Endothelial cell of umbilical vein (primary cell): Measurements from ENCODE around the gene SMC1B. TPM values are rescaled to one million over a fixed set of nuclear protein-coding genes. Genes with fewer than 3 reads are reported as not detected.

Source experiments
- BruUV-seq: library from RNA; stranded (reverse); fragments of 400-500 nt; replicated peaks from 2 replicates; lab custom pipeline; 2021; lab: Mats Ljungman, UMichigan
- CTCF ChIA-PET: fragments of 300-600, 350-600 bp; sonication (Branson Sonifier 250); formaldehyde crosslinking; loops from one replicate; lab custom pipeline; 2021; ENCODE audit warnings: antibody characterized with exemption, inconsistent platforms; lab: Charles Lee
- POLR2A ChIA-PET: fragments of 300-600, 350-600 bp; sonication (Branson Sonifier 250); formaldehyde crosslinking; loops from one replicate; lab custom pipeline; 2021; ENCODE audit warnings: antibody characterized with exemption, inconsistent platforms; lab: Charles Lee
- DNase-seq: peaks from one replicate; pipeline ENCODE4 v3.0.0-alpha.2; 2011; ENCODE audit warnings: low read depth, low spot score
- FAIRE-seq: peaks from 2 replicates; lab custom pipeline; 2011; peaks lifted over from hg19 to GRCh38; lab: Jason Lieb, UNC
- H2AFZ ChIP-seq: 2 replicates; pipeline ENCODE4 v1.6.0; 2012; ENCODE audit warnings: low read depth, low read length, control low read depth, inconsistent platforms
- H3K27ac ChIP-seq: 2 replicates; pipeline ENCODE4 v1.5.1; 2011; ENCODE audit warnings: low read depth, mild to moderate bottlenecking, control low read depth, low read length, moderate library complexity; ENCODE audit not compliant: insufficient read depth
- H3K27me3 ChIP-seq, 2 experiments: 2 replicates each; pipeline versions ENCODE4 v1.6.0 to v1.6.1; 2011; ENCODE audit warnings: low read length in 2 of 2, mixed read lengths in 1 of 2; ENCODE audit not compliant: control insufficient read depth in 2 of 2, insufficient read depth in 2 of 2
- H3K36me3 ChIP-seq, 2 experiments: 2 replicates in 1 of 2; 3 replicates in 1 of 2; pipeline ENCODE4 v1.5.1; 2011; ENCODE audit warnings: low read length in 2 of 2, mild to moderate bottlenecking in 1 of 2, moderate library complexity in 1 of 2; ENCODE audit not compliant: control insufficient read depth in 2 of 2, insufficient read depth in 2 of 2; ENCODE audit errors: extremely low read depth in 1 of 2
- H3K4me1 ChIP-seq: 3 replicates; pipeline ENCODE4 v1.5.1; 2011; ENCODE audit warnings: mild to moderate bottlenecking, low read length; ENCODE audit not compliant: control insufficient read depth, insufficient read depth; ENCODE audit errors: extremely low read depth
- H3K4me2 ChIP-seq: 2 replicates; pipeline ENCODE4 v1.6.1; 2011; ENCODE audit warnings: low read length, control low read depth, mixed read lengths; ENCODE audit not compliant: insufficient read depth
- H3K4me3 ChIP-seq, 3 experiments: fragments of 200-600 bp in 1 of 3; sonication (generic), shearing (Covaris generic) in 1 of 3; replicated peaks in 1 of 3; 2 replicates each; pipeline ENCODE4 v1.5.1; 2011 to 2016; ENCODE audit warnings: control low read depth in 3 of 3, low read length in 3 of 3, mild to moderate bottlenecking in 2 of 3, inconsistent platforms in 1 of 3, low read depth in 1 of 3, moderate library complexity in 1 of 3; ENCODE audit not compliant: insufficient read depth in 1 of 3
- H3K79me2 ChIP-seq: 2 replicates; pipeline ENCODE4 v1.6.0; 2012; ENCODE audit warnings: low read length, inconsistent platforms; ENCODE audit not compliant: control insufficient read depth, insufficient read depth
- H3K9ac ChIP-seq: replicated peaks from 2 replicates; pipeline ENCODE3; 2011; ENCODE audit warnings: low read length, control low read depth; ENCODE audit not compliant: insufficient read depth; ENCODE audit errors: extremely low read depth
- H3K9me1 ChIP-seq: replicated peaks from 3 replicates; pipeline ENCODE4 v1.6.0; 2011; ENCODE audit warnings: mild to moderate bottlenecking, low read length; ENCODE audit not compliant: control insufficient read depth, insufficient read depth; ENCODE audit errors: extremely low read depth
- H3K9me3 ChIP-seq: replicated peaks from 2 replicates; pipeline ENCODE4 v1.5.1; 2012; ENCODE audit warnings: low read length, inconsistent platforms; ENCODE audit not compliant: control insufficient read depth, insufficient read depth
- H4K20me1 ChIP-seq: replicated peaks from 2 replicates; pipeline ENCODE3; 2011; ENCODE audit warnings: mild to moderate bottlenecking, low read length; ENCODE audit not compliant: control insufficient read depth, insufficient read depth; ENCODE audit errors: extremely low read depth
- EZH2 ChIP-seq: IDR thresholded peaks from 2 replicates; pipeline ENCODE4 v1.6.1; 2012; ENCODE audit warnings: borderline replicate concordance, low read depth, mild to moderate bottlenecking, moderate library complexity, low read length, inconsistent platforms; ENCODE audit not compliant: severe bottlenecking
- FOS ChIP-seq: IDR thresholded peaks from 2 replicates; pipeline ENCODE4 v1.6.1; 2011; ENCODE audit warnings: mild to moderate bottlenecking, low read length, moderate library complexity, borderline replicate concordance; ENCODE audit not compliant: insufficient read depth
- GATA2 ChIP-seq: IDR thresholded peaks from 2 replicates; pipeline ENCODE4 v1.7.0; 2011; ENCODE audit warnings: low read depth, mild to moderate bottlenecking, moderate library complexity, mixed read lengths, low read length; ENCODE audit not compliant: insufficient read length, insufficient read depth
- JUN ChIP-seq: IDR thresholded peaks from 2 replicates; pipeline ENCODE4 v1.6.1; 2011; ENCODE audit warnings: borderline replicate concordance, low read depth; ENCODE audit not compliant: insufficient read length, insufficient read depth
- MYC ChIP-seq: IDR thresholded peaks from one replicate; pipeline ENCODE4 v1.6.1; 2011; ENCODE audit warnings: mild to moderate bottlenecking, low read depth, low read length
- POLR2A ChIP-seq: IDR thresholded peaks from 2 replicates; pipeline ENCODE4 v1.6.1; 2012; ENCODE audit warnings: low read depth, mild to moderate bottlenecking, control low read depth, low read length
- POLR2AphosphoS5 ChIP-seq: IDR thresholded peaks from 2 replicates; pipeline ENCODE4 v1.6.1; 2012; ENCODE audit warnings: low read depth, mild to moderate bottlenecking, control low read depth, low read length, moderate library complexity; ENCODE audit not compliant: insufficient read depth
- dilution Hi-C: fragments of 300-500 bp; cut with MboI; formaldehyde crosslinking; loops from one replicate; pipeline ENCODE4 v1.15.0; 2019; ENCODE audit warnings: low sequenced_read_pairs; ENCODE audit not compliant: extremely low pct_ligation_motif_present
- intact Hi-C: fragments of 100-400 bp; cut with micrococcal nuclease; formaldehyde crosslinking; loops from one replicate; pipeline ENCODE4 v1.10.0; 2022
- polyA plus RNA-seq, 4 experiments: library from polyadenylated mRNA; depleted of rRNA in 3 of 4; stranded (reverse) in 3 of 4; unstranded in 1 of 4; fragments of >200 nt; gene quantifications; 2 replicates each; pipeline versions ENCODE4 v1.2.1 to v1.2.3, GENCODE V29; 2011 to 2012; ENCODE audit warnings: missing spikeins in 1 of 4
- total RNA-seq: library from RNA; stranded (reverse); gene quantifications from 2 replicates; pipeline ENCODE4 v1.2.3, GENCODE V29; 2021
- TF ChIP-seq, protein P1 (sequence below), 2 donors: IDR thresholded peaks; 1 replicate in 1 of 2; 2 replicates in 1 of 2; pipeline ENCODE4 v1.5.1; 2011; ENCODE audit warnings: low read length in 2 of 2, mild to moderate bottlenecking in 2 of 2, moderate library complexity in 2 of 2, control low read depth in 1 of 2, inconsistent platforms in 1 of 2, low read depth in 1 of 2; ENCODE audit not compliant: insufficient read depth in 1 of 2; ENCODE audit errors: extremely low read depth in 1 of 2
- TF ChIP-seq, protein P2 (sequence below): IDR thresholded peaks from 2 replicates; pipeline ENCODE4 v1.6.1; 2011; ENCODE audit not compliant: insufficient read depth, insufficient read length

The SMC1B gene
- total and polyA plus RNA-seq, 2 donors (not counting 3 experiments of a cell fraction or from before 2014, with no cell fraction given): 0.07 TPM; not detected in 1

DNA sequence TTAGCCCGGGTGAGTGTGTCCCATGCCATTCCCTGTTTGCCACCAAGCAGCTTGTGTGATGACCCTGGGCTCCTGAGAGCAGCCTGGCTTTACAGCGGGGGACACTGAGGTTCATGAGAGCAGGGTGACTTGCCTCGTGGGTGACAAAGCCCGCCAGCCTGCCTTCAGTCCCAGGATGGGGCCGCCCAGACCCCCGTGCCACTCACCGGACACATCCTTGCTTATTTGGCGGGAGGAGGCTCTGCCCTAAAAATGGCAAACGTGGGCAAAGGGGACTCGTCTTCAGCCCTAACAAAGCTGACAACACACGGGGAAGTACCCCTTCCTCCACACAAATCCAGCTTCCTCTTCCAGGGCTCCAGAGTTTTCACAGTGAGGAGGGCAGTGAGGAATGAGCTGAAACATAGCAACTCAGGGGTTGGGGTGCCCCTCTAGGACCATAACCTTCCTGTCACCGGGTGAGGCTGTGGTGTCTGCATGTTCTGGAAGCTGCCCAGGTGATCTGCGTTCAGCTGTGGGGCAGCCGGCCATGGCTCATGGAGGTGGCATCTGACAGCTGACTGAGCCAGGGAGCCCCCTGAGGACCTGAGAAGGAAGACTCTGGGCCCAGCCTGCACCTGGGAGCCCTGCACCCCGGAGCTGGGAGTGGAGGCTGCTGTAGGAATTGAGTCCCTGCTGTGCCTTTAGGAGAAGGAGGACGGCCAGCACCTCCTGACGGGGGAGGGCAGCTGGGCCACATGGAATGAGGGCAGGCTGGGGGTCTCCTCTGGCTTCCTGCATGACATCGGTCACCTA lies 16.8 kb upstream of the SMC1B start:
- H2AFZ ChIP-seq: no peak overlapping the region
- no peak overlapping the region for H3K9ac ChIP-seq
- H3K4me3 ChIP-seq: no peak overlapping the region
- FAIRE-seq (no peak), DNase-seq (no peak)
- TF ChIP-seq GATA2 (no peak), EZH2 (no peak), POLR2AphosphoS5 (no peak), MYC (no peak), FOS (no peak), JUN (no peak), POLR2A (no peak)
- TF ChIP-seq, protein P1, sequence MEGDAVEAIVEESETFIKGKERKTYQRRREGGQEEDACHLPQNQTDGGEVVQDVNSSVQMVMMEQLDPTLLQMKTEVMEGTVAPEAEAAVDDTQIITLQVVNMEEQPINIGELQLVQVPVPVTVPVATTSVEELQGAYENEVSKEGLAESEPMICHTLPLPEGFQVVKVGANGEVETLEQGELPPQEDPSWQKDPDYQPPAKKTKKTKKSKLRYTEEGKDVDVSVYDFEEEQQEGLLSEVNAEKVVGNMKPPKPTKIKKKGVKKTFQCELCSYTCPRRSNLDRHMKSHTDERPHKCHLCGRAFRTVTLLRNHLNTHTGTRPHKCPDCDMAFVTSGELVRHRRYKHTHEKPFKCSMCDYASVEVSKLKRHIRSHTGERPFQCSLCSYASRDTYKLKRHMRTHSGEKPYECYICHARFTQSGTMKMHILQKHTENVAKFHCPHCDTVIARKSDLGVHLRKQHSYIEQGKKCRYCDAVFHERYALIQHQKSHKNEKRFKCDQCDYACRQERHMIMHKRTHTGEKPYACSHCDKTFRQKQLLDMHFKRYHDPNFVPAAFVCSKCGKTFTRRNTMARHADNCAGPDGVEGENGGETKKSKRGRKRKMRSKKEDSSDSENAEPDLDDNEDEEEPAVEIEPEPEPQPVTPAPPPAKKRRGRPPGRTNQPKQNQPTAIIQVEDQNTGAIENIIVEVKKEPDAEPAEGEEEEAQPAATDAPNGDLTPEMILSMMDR (IDR thresholded peaks at IDR 0.05; ENCODE audit: extremely low read depth in 1 of 2, insufficient read depth in 1 of 2, low read depth in 1 of 2, low read length in 2 of 2): no peak
- TF ChIP-seq, protein P2, sequence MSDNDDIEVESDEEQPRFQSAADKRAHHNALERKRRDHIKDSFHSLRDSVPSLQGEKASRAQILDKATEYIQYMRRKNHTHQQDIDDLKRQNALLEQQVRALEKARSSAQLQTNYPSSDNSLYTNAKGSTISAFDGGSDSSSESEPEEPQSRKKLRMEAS: no peak
- no peaks in the 10 kb centered on the region for H4K20me1 ChIP-seq
- H3K36me3 ChIP-seq: no peaks in the 10 kb centered on the region
- no peak overlapping the region for H3K27ac ChIP-seq
- no peaks in the 10 kb centered on the region for H3K79me2 ChIP-seq
- dilution Hi-C loops: no loop called here
- ChIA-PET POLR2A (no interaction called here), CTCF (interaction anchor here (0.9 to 1.4 kb wide), 3 partner anchors 11 to 16 kb away, joined by 3 to 4 read pairs (median 3); no protein-coding TSS in a partner anchor)
- no peaks in the 10 kb centered on the region for H3K9me1 ChIP-seq
- H3K9me3 ChIP-seq: no peaks in the 10 kb centered on the region
- H3K4me1 ChIP-seq: peaks cover 2% of the 10 kb centered on the region
- no TSS peak for BruUV-seq
- H3K27me3 ChIP-seq: no peaks in the 10 kb centered on the region
- intact Hi-C loops: no loop called here
- H3K4me2 ChIP-seq: no peak overlapping the region
